CD4-positive, alpha-beta T cell (primary cell): ENCODE measurements around the gene POLE4. TPM values are rescaled to one million over a fixed set of nuclear protein-coding genes. Genes with fewer than 3 reads are reported as not detected.

ENCODE experiments used
- ATAC-seq: fragments of 200-7000 bp; cut with Tn5 transposase; one replicate; pipeline ENCODE4 v1.10.0; 2022; ENCODE audit warnings: mild to moderate bottlenecking; ENCODE audit not compliant: poor library complexity
- CTCF ChIA-PET: fragments of 350-600 bp; sonication (Branson Sonifier 250); formaldehyde crosslinking; loops from one replicate; lab custom pipeline; 2021; ENCODE audit warnings: antibody characterized with exemption, inconsistent platforms; lab: Charles Lee
- POLR2A ChIA-PET: fragments of 350-600 bp; sonication (Branson Sonifier 250); formaldehyde crosslinking; loops from one replicate; lab custom pipeline; 2021; ENCODE audit warnings: antibody characterized with exemption, inconsistent platforms; lab: Charles Lee
- DNase-seq, 14 experiments: peaks; one replicate each; pipeline ENCODE4 v3.0.0-alpha.2; 2013 to 2020; ENCODE audit warnings: mixed read lengths in 2 of 14
- H3K27ac ChIP-seq, 2 donors: one replicate each; pipeline versions ENCODE4 v1.5.1 to v1.7.0; 2013; ENCODE audit warnings: low read length in 2 of 2, low read depth in 1 of 2, mild to moderate bottlenecking in 1 of 2
- H3K27me3 ChIP-seq, 2 experiments: 1 replicate in 1 of 2; 2 replicates in 1 of 2; pipeline versions ENCODE4 v1.6.1 to v1.7.0; 2013; ENCODE audit warnings: low read length in 2 of 2, control low read depth in 1 of 2, mild to moderate bottlenecking in 1 of 2, moderate library complexity in 1 of 2; ENCODE audit not compliant: insufficient read depth in 2 of 2, control insufficient read depth in 1 of 2
- H3K36me3 ChIP-seq: one replicate; pipeline ENCODE4 v1.6.1; 2013; ENCODE audit warnings: low read length, control low read depth; ENCODE audit not compliant: insufficient read depth
- H3K4me1 ChIP-seq: one replicate; pipeline ENCODE4 v1.6.1; 2013; ENCODE audit warnings: low read length, control low read depth; ENCODE audit not compliant: insufficient read depth
- H3K4me3 ChIP-seq: one replicate; pipeline ENCODE4 v1.5.1; 2013; ENCODE audit warnings: mild to moderate bottlenecking, low read length, moderate library complexity
- H3K9me3 ChIP-seq, 2 experiments: 1 replicate in 1 of 2; 2 replicates in 1 of 2; pipeline versions ENCODE4 v1.6.1 to v1.7.0; 2013; ENCODE audit warnings: low read length in 2 of 2, mild to moderate bottlenecking in 2 of 2, control low read depth in 1 of 2, moderate library complexity in 1 of 2; ENCODE audit not compliant: control insufficient read depth in 1 of 2, insufficient read depth in 1 of 2
- H3K27ac Mint-ChIP-seq: one replicate; pipeline ENCODE4 v1.8.0; 2020; ENCODE audit warnings: mixed read lengths
- H3K27me3 Mint-ChIP-seq: one replicate; pipeline ENCODE4 v1.8.0; 2021; ENCODE audit warnings: mixed read lengths
- H3K36me3 Mint-ChIP-seq: one replicate; pipeline ENCODE4 v1.8.0; 2021; ENCODE audit warnings: low read depth, mixed read lengths
- H3K4me1 Mint-ChIP-seq: one replicate; pipeline ENCODE4 v1.8.0; 2021; ENCODE audit warnings: low read depth, mixed read lengths
- H3K4me3 Mint-ChIP-seq: one replicate; pipeline ENCODE4 v1.8.0; 2020; ENCODE audit warnings: mild to moderate bottlenecking, mixed read lengths
- H3K9me3 Mint-ChIP-seq: one replicate; pipeline ENCODE4 v1.8.0; 2020; ENCODE audit warnings: mixed read lengths
- intact Hi-C, 2 experiments: fragments of 100-400 bp; cut with DNase I in 1 of 2; cut with micrococcal nuclease in 1 of 2; formaldehyde crosslinking; loops; one replicate each; pipeline versions ENCODE4 v1.15.1 to v1.9.0; 2023 to 2025; cut with DNase I, micrococcal nuclease
- total RNA-seq, 174 experiments: library from RNA in 2 of 174; stranded (reverse) in 2 of 174; gene quantifications; one replicate each; pipeline ENCODE4 v1.2.3 and lab custom pipeline; 2021 to 2026
- TF ChIP-seq, protein P1 (sequence below): fragments of 200-600 bp; IDR thresholded peaks from one replicate; pipeline ENCODE4 v1.8.0; 2022; ENCODE audit warnings: antibody characterized with exemption, mild to moderate bottlenecking

Gene POLE4
- total RNA-seq, 2 experiments from 2014 or later: 34.9 to 38.4 TPM

DNA sequence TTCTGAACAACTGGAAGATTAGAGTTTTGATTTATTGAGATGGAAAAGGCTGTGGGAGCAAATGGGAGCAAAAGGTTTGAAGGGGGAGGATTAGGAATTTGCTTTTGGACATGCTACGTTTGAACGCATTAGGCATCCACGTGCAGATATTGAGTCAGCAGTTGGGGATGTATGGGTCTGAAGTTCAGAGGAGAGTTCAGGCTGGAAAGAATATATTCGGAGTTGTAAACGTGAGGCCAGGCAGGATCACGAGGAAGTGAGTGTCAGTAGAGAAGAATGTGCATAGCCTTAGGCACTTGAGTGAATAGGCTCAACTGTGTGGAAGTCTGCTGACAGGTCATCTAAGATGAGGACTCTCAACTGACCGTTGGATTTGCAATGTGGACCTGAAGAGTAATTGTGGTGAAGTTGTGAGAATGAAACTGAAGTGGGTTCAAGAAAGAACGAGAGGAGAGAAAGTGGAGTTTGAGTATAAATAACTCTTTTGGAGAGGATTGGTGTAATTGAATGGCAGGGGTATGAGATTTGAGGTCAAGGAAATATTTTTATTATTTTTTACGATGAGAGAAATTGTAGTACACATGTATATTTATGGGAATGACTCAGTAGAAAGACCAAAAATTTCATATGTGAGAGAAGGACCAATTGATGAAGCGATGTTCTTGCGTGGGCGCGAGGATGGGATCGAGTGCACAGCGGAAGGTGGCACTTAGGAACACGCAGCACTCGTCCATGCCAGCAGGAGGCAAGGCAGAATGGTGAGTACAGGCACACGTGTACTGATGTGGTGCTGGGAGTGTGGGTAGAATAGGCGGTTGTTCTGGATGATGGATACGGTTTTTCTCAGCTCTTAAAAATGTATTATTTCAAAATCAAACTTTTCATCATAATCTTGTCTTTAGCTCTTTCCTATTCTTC lies 40.5 kb upstream of the POLE4 start:
- TF ChIP-seq, protein P1, sequence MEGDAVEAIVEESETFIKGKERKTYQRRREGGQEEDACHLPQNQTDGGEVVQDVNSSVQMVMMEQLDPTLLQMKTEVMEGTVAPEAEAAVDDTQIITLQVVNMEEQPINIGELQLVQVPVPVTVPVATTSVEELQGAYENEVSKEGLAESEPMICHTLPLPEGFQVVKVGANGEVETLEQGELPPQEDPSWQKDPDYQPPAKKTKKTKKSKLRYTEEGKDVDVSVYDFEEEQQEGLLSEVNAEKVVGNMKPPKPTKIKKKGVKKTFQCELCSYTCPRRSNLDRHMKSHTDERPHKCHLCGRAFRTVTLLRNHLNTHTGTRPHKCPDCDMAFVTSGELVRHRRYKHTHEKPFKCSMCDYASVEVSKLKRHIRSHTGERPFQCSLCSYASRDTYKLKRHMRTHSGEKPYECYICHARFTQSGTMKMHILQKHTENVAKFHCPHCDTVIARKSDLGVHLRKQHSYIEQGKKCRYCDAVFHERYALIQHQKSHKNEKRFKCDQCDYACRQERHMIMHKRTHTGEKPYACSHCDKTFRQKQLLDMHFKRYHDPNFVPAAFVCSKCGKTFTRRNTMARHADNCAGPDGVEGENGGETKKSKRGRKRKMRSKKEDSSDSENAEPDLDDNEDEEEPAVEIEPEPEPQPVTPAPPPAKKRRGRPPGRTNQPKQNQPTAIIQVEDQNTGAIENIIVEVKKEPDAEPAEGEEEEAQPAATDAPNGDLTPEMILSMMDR: no peak
- Mint-ChIP-seq H3K27ac (no peak overlapping the region), H3K27me3 (peaks cover 25% of the 10 kb centered on the region), H3K4me1 (peaks cover 11% of the 10 kb centered on the region), H3K36me3 (no peaks in the 10 kb centered on the region), H3K9me3 (no peaks in the 10 kb centered on the region), H3K4me3 (no peak overlapping the region)
- no peaks in the 10 kb centered on the region for H3K36me3 ChIP-seq
- no peaks in the 10 kb centered on the region for H3K9me3 ChIP-seq
- intact Hi-C loops: loop anchor here in 1 of 2 experiments (2.0 to 5.0 kb wide), 2 partner anchors 144 to 711 kb away; no protein-coding TSS in a partner anchor
- H3K4me3 ChIP-seq: no peak overlapping the region
- peaks cover 13% of the 10 kb centered on the region for H3K4me1 ChIP-seq
- ChIA-PET CTCF (interaction anchor here (2.0 kb wide), 1 partner anchor 486 kb away, joined by 4 read pairs; no protein-coding TSS in a partner anchor), POLR2A (no interaction called here)
- ATAC-seq (no peak), DNase-seq (no peak)
- H3K27me3 ChIP-seq: peaks cover 0 to 7% of the 10 kb centered on the region in 2 experiments
- no peak overlapping the region for H3K27ac ChIP-seq

GRCh38 chr2:74919827-74920226 lies 38.6 kb upstream of the POLE4 start:
- H3K36me3 Mint-ChIP-seq: no peaks in the 10 kb centered on the region
- CTCF ChIA-PET: interaction anchor here (0.7 to 2.0 kb wide), 10 partner anchors 11 to 793 kb away, joined by 3 to 6 read pairs (median 4); no protein-coding TSS in a partner anchor
- Histone ChIP-seq H3K27me3 (peaks cover 0 to 7% of the 10 kb centered on the region in 2 experiments), H3K9me3 (no peaks in the 10 kb centered on the region), H3K4me1 (peaks cover 13% of the 10 kb centered on the region), H3K36me3 (no peaks in the 10 kb centered on the region), H3K27ac (no peak overlapping the region), H3K4me3 (no peak overlapping the region)
- no peak overlapping the region for H3K4me3 Mint-ChIP-seq
- no peak overlapping the region for H3K27ac Mint-ChIP-seq
- TF ChIP-seq, protein P1: peak; percentile 89
- peaks cover 10% of the 10 kb centered on the region for H3K27me3 Mint-ChIP-seq
- peaks cover 11% of the 10 kb centered on the region for H3K4me1 Mint-ChIP-seq
- intact Hi-C loops: loop anchor here (1.0 to 5.0 kb wide), 5 partner anchors 142 to 708 kb away; no protein-coding TSS in a partner anchor
- no peaks in the 10 kb centered on the region for H3K9me3 Mint-ChIP-seq
- ATAC-seq (peak; percentile 82), DNase-seq (peak; percentile 58 to 82 (median 65))
- POLR2A ChIA-PET: no interaction called here

- H3K27ac Mint-ChIP-seq: no peak overlapping the region
- H3K9me3 ChIP-seq: no peaks in the 10 kb centered on the region
- H3K9me3 Mint-ChIP-seq: no peaks in the 10 kb centered on the region
- H3K27me3 ChIP-seq: peaks cover 0 to 7% of the 10 kb centered on the region in 2 experiments
- H3K4me1 ChIP-seq: peaks cover 10% of the 10 kb centered on the region
- ATAC-seq (no peak), DNase-seq (no peak)
- H3K27me3 Mint-ChIP-seq: peaks cover 5% of the 10 kb centered on the region
- H3K27ac ChIP-seq: no peak overlapping the region
- no peaks in the 10 kb centered on the region for H3K36me3 ChIP-seq
- POLR2A ChIA-PET: no interaction called here
- no peak overlapping the region for H3K4me3 Mint-ChIP-seq
- TF ChIP-seq, protein P1: no peak
- CTCF ChIA-PET: no interaction called here
- peaks cover 11% of the 10 kb centered on the region for H3K4me1 Mint-ChIP-seq
- intact Hi-C loops: loop anchor here in 1 of 2 experiments (5.0 kb wide), 1 partner anchor 321 kb away; no protein-coding TSS in a partner anchor
- H3K4me3 ChIP-seq: no peak overlapping the region
- H3K36me3 Mint-ChIP-seq: no peaks in the 10 kb centered on the region
Measured at GRCh38 chr2:74921236-74921736, 37.2 kb upstream of the POLE4 start.
